HG02973 (cell line): ENCODE results near the gene FOXP3.

ENCODE experiments used
- ATAC-seq: cut with Tn5 transposase; IDR thresholded peaks from one replicate; pipeline ENCODE4 v1.9.1; 2021; ENCODE audit warnings: moderate library complexity; ENCODE audit not compliant: unreplicated experiment

The FOXP3 gene

DNA sequence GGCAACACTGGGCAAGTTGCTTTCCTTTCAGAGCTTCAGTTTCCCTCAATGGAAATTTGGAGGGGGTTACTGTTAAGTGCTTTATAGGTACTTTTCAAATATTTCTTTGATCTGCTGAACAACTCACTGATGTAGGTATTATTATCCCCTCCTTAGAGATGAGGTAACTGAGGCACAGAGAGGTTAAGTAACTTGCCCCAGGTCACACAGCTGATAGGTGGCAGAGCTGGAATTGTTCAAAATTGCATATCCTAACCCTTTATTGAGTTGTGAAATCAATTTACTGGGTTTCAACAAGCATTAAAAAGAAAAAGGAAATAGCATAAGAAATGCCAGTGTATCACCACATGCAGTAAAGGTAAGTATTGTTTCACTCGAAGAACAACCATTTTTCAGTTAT lies 11.7 kb upstream of the FOXP3 start:
- ATAC-seq: no peak

DNA sequence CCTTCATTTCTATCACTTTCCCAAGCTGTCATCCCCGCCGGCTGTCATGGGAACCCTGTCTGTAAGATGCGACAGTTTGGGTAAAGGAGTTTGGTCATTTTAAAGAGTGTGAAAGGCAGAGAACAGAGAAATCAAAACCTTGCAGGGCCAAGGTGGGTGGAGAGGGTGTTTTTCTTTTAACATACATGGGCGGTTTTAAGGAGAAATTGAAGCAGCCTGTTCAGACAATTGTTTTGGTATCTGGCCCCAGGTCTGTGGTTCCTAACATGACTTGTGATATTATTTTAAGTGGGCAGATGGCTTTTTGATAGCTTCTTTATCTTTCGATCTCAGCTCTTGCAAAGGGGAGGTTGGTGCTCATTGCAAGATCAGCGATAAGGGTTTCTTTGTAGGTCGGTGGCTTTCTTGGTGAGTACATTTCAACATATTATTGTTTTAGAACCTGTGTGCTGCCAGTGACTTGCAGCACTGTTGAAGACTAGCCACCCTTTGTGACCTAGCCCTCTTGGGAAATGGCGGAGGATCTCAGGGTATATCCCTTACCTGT lies 8.7 kb upstream of the FOXP3 start:
- no peak for ATAC-seq

DNA sequence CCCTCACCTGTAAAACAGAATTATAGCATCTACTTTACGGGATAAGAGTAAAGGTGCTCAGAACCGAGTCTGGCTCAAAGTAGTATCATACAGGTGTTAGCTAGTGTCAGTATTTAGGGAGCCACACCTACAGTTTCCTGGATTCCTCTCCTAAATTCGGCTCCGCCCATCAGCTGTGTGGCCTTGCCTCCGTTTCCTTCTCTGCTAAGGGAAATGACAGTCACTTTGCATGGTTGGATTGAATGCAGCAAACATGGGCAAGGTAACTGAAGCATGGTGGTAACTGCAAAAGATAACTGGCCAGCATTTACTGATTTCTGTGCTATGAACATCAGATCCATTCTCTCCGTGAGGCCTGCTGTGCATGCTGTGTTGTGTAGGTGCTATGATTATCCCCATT lies 7.9 kb upstream of the FOXP3 start:
- ATAC-seq: no peak

DNA sequence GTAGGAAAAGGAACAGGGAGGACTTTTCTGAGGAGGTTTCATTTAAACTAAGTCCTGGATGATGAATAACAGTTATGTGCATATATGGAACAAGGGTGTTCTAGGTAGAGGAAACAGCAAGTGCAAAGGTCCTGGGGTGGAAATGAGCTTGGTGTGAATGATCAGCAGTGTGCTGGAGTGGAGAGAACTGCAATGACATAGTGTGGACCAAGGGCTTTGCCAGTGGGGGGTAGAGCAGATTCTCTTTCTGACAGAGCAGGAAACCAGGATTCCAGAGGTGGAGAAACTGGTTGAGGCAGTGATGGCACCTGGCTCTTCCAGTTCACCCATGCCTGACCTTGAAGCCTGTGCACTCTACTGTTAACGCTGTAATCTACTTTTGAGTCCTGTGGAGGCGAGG lies 6.8 kb upstream of the FOXP3 start:
- ATAC-seq: no peak

DNA sequence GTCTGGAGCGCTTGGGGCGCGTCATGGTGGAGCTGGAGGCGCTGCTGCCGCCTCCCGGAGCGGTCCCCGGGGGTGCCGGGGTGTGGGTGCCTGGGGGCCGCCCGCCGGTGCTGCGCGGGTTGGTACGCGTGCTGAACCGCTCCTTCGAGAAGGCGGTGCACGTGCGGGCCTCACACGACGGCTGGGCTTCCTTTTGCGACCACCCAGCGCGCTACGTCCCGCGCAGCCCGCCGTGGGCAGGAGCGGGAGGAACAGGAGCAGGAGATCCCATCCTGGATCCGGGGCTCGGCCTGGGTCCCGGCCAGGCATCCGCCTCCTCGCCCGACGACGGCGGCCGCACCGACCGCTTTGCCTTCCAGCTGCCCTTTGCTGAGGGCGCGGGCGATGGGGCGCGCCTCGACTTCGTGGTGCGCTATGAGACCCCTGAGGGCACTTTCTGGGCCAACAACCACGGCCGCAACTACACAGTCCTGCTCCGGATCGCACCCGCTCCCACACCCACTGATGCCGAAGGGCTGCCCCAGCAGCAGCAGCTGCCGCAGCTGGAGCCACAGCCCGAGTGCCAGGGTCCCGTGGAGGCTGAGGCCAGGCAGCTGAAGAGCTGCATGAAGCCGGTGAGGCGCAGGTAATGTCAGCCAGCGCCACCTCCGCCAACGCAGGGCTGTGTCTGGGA lies 5.9 kb upstream of the FOXP3 start:
- ATAC-seq: no peak

DNA sequence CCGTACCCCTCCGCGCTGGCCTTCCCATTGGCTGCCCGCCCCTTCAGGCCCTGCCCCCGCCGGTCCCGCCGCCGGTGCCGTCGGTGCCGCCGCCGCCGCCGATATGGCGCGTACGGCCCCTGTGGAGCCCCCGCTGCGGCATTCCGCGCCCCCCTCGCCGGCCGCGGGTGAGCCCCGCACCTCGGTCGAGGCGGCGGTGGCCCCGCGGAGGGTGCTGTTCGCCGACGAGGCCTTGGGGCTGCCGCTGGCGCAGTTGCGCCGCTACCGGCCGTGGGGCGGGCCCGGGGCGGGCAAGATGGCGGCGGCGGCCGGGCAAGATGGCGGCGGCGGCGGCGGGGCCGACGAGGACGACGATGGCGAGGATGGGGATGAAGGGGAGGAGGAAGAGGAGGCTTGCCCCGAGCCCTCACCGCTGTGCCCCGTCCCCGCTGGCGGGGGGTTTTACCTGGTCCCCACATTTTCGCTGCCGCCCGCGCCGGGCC lies 5.3 kb upstream of the FOXP3 start, which contains the start of gene PPP1R3F:
PPP1R3F (plus strand) TSS at position 27 of the 482 bp plus-strand sequence; CDS start at position 104, 77 bp downstream.
- ATAC-seq: peak; percentile 20

DNA sequence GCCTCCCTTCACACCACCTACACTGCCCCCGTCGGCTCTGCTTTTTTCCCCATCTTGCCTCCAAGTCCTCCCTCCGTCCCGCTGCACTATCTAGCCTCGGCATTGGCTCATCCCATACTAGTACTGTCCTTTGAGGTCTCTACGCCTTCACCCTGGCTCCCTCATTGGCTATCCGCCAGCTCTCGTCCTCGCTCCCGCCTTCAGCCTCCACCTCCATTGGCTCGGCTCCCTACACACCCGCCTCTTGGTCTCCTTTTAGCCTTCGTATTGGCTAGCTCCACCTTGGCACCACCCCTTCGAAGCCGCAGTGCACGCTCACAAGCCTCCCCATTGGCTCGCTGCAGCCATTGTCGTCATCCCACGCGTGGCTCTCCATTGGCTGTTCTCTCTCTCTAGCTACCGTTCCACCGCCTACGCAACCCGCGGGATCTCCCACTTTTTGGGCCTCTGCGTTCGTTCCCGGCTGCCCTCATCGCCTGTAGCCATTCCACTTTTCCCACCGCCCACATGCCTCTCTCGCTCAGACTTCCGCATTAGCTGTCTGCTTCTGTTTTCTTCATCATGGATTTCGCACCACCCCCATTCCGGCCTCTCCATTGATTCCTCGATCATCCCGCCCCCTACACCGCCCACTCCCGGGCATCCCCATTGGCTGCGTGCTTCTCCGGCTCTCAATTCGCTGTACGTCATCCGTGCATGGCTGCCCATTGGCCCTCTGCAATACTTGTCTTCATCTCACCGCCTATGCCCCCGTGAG lies 4.7 kb upstream of the FOXP3 start:
- peak; percentile 88 for ATAC-seq

DNA sequence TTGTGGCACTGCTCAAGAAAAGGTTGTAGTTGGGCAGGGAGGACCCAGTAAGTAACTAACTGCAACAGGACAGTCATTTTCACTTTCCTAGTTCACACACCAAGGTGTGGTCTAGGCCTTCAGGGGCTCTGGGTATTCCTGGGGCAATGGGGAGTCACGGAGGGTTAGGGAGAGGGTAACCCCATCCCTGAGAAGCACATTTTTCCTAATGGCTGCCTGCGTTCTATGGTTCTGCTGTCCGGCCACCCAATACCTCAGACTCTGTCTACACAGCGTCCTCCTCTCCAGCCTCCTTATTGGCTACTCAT lies 4.1 kb upstream of the FOXP3 start:
- ATAC-seq: no peak

DNA sequence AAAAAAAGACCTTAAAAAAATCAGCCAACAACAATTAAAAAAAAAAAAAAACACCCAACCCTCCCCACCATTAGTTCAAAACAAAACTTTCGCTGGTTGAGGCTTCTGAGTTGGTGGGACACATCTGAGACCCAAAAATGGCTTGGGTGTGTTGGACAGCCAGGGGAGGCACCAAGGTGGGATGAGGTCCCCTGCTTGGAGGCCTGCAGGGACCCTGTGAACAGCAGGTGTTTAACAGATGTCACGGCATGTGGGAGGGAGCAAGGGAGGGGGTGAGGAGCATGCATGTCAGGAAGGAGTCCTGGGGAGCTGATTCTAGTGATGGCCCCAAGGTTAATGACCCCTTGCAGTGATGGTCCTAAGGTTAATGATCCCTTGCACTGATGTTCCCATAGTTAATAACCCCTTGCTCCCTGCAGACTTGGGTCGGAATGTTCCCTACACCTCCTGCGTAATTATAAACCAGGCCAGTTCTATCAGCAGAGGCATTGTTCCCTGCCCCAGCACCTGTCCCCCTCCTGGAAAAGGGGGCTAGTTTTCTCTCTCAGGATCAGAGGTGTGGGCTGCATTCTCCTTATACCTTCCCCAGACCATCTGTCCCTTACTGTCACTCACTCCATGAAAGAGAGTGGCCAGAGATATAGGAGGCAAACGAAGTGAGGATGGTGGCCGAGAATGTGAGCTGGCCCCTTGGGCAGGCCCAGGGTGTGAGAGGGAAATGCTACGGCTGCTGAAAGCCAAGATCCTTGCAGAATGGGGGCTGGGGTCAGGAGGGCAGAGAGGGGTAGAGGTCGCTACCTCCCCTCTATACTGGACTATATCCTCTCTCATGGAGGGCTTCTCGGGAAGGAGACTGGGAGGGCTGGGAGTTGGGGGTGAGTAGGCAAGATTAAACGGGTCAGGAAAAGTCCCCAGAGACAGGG lies 2.3 kb upstream of the FOXP3 start:
- ATAC-seq: no peak

DNA sequence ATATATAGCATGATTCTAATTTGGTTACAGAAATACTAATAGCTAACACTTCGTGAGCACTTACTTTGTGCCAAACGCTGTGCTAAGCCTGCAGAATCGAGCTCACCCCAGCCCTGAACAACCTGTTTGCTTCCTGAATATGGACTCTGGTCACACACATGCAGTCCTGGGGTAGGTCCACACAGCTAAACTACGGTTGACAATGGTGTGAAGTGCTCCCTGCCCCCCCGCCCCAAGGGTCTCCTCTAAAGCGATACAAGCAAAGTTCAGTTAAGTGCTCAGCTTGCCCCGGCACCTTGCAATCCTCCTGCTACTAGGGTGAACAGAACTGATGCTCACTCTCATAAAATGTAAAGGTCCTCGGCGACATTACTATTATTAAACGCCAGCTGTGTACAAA lies 879 bp downstream of the FOXP3 start:
- no peak for ATAC-seq

DNA sequence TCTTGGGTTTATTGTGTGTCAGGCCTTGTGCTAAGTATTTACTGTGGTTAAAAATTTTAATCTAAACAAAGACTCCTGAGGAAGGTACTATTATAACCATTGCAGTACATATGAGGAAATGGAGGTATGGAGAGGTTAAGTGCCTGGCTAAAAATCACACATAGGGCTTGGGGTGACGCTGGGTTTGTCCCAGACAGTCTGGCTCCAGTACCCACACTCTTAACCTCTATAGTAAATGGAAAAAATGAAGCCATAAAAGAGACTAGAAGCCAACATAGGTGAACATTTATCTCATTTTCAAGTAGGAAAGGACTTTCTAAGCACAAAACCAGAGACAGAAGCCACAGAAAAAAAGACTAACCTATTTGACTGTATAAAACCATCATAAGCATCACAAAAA lies 1.9 kb downstream of the FOXP3 start:
- ATAC-seq: no peak

DNA sequence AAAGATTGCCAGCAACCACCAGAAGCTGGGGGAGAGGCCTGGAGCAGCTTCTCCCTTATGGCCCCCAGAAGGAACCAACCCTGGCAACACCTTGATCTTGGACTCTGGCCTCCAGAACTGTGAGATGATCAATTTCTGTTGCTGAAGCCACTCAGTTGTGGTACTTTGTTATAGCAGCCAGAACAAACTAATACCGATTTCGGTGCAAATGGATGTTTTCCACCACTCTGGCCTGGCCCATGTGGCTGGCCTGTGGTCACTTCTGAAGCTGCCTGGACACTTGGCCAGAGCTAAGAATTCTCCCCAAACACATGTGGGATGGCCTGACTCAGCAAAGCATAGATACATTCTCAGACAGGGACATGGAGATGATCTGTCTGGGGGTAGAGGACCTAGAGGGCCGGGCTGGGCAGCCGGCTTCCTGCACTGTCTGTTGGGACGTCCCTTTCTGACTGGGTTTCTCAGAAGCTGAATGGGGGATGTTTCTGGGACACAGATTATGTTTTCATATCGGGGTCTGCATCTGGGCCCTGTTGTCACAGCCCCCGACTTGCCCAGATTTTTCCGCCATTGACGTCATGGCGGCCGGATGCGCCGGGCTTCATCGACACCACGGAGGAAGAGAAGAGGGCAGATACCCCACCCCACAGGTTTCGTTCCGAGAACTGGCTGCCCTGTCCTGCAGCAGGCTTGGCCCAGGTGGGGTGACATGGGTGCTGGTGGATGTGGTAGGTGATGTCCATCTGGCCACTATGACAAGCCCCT lies 4.1 kb downstream of the FOXP3 start:
- no peak for ATAC-seq

DNA sequence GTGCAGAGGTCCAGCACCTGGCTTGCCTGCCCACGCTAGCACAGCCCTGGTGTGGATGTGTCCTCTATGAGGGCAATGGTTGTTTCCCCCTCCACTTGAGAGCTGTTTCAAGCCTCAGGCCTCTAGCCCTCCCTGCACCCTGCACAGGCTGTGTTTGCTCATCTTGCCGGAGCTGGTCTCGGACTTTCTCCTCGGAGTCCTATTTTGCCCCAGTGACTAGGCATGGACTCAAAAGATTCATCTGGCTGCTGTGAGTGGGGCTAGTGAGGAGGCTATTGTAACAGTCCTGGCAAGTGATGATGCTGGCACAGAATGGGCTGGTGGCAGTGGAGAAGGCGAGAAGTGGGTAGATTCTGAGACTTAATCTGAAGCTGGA lies 5.8 kb downstream of the FOXP3 start:
- no peak for ATAC-seq

DNA sequence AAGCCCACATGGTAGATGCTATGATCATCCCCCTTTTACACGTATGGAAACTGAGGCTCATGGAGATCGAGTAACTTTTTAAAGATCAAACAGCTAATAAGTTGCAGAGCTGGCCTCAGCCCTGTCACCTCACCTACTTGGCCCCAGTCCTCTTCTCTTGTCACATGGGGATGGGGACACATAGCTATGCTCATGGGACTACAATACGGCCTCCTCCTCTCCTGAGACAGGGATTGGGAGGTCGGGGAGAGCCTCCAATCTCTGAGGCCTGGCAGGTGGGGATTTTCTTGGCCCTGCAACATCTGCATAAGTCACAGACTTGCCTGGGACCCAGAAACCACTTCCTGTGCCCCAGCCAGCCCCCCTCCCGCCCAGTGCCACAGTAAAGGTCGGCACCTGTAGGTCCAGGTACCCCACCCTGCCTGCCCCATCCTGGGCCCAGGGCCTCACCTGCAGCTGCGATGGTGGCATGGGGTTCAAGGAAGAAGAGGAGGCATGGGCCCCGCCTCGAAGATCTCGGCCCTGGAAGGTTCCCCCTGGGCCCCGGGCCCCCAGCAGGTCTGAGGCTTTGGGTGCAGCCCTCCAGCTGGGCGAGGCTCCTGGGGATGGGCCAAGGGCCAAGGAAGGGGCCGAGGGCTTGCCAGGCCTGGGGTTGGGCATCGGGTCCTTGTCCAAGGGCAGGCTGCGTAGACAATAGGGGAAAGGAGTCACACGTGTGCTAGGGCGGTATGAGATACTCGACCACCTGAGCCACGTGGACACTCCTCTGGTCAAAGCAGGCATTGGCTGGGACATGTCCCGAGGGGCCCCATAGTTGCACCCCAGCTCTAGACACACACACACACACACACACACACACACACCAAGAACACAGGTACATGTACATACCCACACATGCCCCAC lies 6.4 kb downstream of the FOXP3 start:
- ATAC-seq: no peak

DNA sequence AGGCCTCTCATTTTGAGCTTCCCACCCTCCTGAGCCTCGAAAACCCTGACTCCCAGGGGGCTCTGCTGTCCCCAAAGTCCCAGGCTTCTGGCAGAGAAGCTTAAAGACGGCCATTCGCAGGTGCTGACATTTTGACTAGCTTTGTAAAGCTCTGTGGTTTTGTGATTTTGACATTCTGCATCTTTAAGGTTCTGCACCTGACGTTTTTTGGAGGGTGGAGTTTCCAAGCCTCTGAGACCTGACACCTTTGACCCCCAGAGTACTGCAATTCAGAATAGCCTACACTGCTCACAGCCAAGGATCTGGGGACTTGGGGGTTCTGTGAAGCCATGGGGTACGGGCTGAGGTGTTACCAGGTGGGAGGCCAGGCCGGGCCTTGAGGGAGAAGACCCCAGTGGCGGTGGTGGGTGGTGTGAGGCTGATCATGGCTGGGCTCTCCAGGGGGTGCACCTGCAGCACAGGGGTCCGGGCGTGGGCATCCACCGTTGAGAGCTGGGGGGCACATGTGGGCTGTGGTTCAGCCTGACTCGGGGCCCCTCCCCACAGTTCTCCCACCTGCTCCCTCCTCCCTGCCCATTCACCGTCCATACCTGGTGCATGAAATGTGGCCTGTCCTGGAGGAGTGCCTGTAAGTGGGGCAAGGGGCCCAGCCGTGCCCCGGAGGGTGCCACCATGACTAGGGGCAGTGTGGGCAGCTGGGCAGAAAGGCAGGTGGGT lies 7.3 kb downstream of the FOXP3 start:
- ATAC-seq: no peak

DNA sequence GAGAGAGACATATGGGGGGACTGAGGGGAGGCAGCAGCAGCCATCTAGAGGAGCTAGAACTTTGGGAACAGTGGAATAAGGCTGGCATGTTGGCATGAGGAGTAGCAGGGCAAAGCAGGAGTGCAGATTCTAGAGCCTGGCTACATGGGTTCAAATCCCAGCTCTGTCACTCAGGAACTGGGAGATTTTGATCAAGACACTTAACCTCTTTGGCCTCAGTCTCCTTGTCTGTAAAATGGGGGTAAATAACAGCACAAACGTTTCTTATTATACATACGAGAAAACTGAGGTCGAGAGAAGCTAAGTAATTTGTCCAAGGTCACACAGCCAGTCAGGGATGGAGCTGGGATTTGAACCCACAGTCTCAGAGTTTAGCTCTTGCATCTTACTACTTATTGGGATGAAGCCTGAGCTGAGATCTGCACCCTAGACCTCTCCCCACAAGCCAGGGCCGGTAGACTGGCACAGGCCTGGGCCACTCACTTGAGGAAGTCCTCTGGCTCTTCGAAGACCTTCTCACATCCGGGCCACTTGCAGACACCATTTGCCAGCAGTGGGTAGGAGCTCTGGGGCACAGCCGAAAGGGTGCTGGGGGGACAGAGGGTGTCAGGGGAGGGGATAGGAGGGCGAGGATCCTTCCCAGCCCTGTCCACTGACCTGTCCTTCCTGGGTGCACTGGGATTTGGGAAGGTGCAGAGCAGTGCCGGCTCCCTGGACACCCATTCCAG lies 8.1 kb downstream of the FOXP3 start:
- ATAC-seq: no peak

DNA sequence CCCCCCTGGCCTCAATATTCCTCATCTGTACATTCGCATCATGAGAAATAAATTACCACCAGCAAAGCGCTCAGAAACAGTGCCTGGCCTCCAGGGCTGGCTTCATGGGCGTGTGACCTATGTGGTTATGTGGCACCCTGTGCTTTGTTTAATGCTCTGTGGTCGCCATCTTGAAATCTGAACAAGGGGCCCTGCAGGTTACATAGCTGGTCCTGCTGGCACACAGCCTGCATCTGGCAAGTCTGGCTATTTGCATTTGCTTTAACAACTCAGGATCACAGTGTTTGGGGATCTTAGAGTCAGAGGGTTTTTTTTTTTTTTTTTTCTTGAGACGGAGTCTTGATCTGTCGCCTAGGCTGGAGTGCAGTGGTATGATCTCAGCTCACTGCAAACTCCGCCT lies 9.9 kb downstream of the FOXP3 start:
- ATAC-seq: no peak

DNA sequence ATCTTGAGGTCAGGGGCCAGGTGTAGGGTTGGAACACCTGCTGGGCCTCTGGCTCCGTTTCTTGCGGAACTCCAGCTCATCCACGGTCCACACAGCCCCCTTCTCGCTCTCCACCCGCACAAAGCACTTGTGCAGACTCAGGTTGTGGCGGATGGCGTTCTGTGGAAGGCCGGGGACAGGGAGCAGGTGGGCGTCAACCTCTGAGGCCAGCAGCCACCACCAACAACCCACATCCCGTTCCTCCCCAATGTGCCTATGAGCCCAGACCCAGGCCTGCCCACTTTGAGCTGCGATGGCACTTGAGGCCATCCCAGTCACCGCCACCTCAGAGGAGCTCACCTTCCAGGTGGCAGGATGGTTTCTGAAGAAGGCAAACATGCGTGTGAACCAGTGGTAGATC lies 13.2 kb downstream of the FOXP3 start:
- ATAC-seq: no peak
